Activated T-cell treated with anti-CD3 and anti-CD28 coated beads, Interleukin-2, amount 50 U/mL, for 4 hours (primary cell): ENCODE results near the gene RHOBTB3. TPM values are rescaled to one million over a fixed set of nuclear protein-coding genes. Genes with fewer than 3 reads are reported as not detected.
A peak's percentile ranks its signal among the peaks of the same experiment; 100 is the strongest.

Experiments used
- ATAC-seq, 2 donors: fragments of 200-7000 bp; cut with Tn5 transposase; one replicate each; pipeline ENCODE4 v1.10.0; 2021
- DNase-seq: peaks from one replicate; pipeline ENCODE4 v3.0.0-alpha.2; 2020
- H3K27me3 Mint-ChIP-seq: one replicate; pipeline ENCODE4 v1.8.0; 2021; ENCODE audit warnings: low read depth, mixed read lengths
- H3K36me3 Mint-ChIP-seq: one replicate; pipeline ENCODE4 v1.8.0; 2022; ENCODE audit warnings: mixed read lengths; ENCODE audit not compliant: insufficient read depth
- H3K4me1 Mint-ChIP-seq: one replicate; pipeline ENCODE4 v1.8.0; 2021; ENCODE audit warnings: low read depth, mixed read lengths
- H3K4me3 Mint-ChIP-seq: one replicate; pipeline ENCODE4 v1.8.0; 2021; ENCODE audit warnings: mild to moderate bottlenecking, moderate library complexity, mixed read lengths
- H3K9me3 Mint-ChIP-seq: one replicate; pipeline ENCODE4 v1.8.0; 2021; ENCODE audit warnings: mixed read lengths
- total RNA-seq, 3 donors: library from RNA; stranded (reverse); gene quantifications; one replicate each; pipeline ENCODE4 v1.2.1, GENCODE V29; 2021

RHOBTB3 gene
- total RNA-seq, 3 donors from 2014 or later: 2.2 to 5.0 (median 3.9) TPM

- DNase-seq: no peak
- ATAC-seq: no peak
- peaks cover 41% of the 10 kb centered on the region for H3K27me3 Mint-ChIP-seq
These were observed 3.8 kb downstream of the RHOBTB3 start for GRCh38 chr5:95734906-95735305.

GRCh38 chr5:95735406-95735805 lies 4.3 kb downstream of the RHOBTB3 start:
- no peak for DNase-seq
- no peak for ATAC-seq
- Mint-ChIP-seq H3K27me3 (peaks cover 36% of the 10 kb centered on the region), H3K36me3 (no peaks in the 10 kb centered on the region), H3K9me3 (no peaks in the 10 kb centered on the region), H3K4me1 (peaks cover 16% of the 10 kb centered on the region), H3K4me3 (no peak overlapping the region)

More at GRCh38 chr5:95734906-95735305, 3.8 kb downstream of the RHOBTB3 start:
- H3K4me1 Mint-ChIP-seq: peaks cover 18% of the 10 kb centered on the region
- H3K4me3 Mint-ChIP-seq: no peak overlapping the region
- no peaks in the 10 kb centered on the region for H3K9me3 Mint-ChIP-seq
- no peaks in the 10 kb centered on the region for H3K36me3 Mint-ChIP-seq

- no peak overlapping the region for H3K4me3 Mint-ChIP-seq
- no peaks in the 10 kb centered on the region for H3K36me3 Mint-ChIP-seq
- peaks cover 5% of the 10 kb centered on the region for H3K4me1 Mint-ChIP-seq
- DNase-seq: no peak
- ATAC-seq: no peak
- peaks cover 21% of the 10 kb centered on the region for H3K27me3 Mint-ChIP-seq
- H3K9me3 Mint-ChIP-seq: no peaks in the 10 kb centered on the region
These were observed 6.9 kb downstream of the RHOBTB3 start for GRCh38 chr5:95738072-95738471.

- Mint-ChIP-seq H3K9me3 (no peaks in the 10 kb centered on the region), H3K4me1 (peaks cover 5% of the 10 kb centered on the region), H3K27me3 (peaks cover 15% of the 10 kb centered on the region), H3K36me3 (no peaks in the 10 kb centered on the region), H3K4me3 (no peak overlapping the region)
- DNase-seq (no peak), ATAC-seq (no peak)
These were observed 7.7 kb downstream of the RHOBTB3 start for GRCh38 chr5:95738834-95739233.

- ATAC-seq: peak; percentile 27 to 67
- Mint-ChIP-seq H3K36me3 (no peaks in the 10 kb centered on the region), H3K9me3 (no peaks in the 10 kb centered on the region)
These were observed 8.7 kb downstream of the RHOBTB3 start for GRCh38 chr5:95739857-95740256.

GRCh38 chr5:95741458-95741857 lies 10.3 kb downstream of the RHOBTB3 start:
- H3K27me3 Mint-ChIP-seq: peaks cover 3% of the 10 kb centered on the region
- H3K36me3 Mint-ChIP-seq: no peaks in the 10 kb centered on the region
- DNase-seq (no peak), ATAC-seq (no peak)
- peaks cover 5% of the 10 kb centered on the region for H3K4me1 Mint-ChIP-seq
- no peak overlapping the region for H3K4me3 Mint-ChIP-seq
- H3K9me3 Mint-ChIP-seq: no peaks in the 10 kb centered on the region

More at GRCh38 chr5:95739857-95740256, 8.7 kb downstream of the RHOBTB3 start:
- no peak for DNase-seq
- peaks cover 9% of the 10 kb centered on the region for H3K27me3 Mint-ChIP-seq
- peaks cover 5% of the 10 kb centered on the region for H3K4me1 Mint-ChIP-seq
- H3K4me3 Mint-ChIP-seq: no peak overlapping the region

- Mint-ChIP-seq H3K4me3 (no peak overlapping the region), H3K36me3 (no peaks in the 10 kb centered on the region), H3K4me1 (peaks cover 8% of the 10 kb centered on the region), H3K9me3 (no peaks in the 10 kb centered on the region), H3K27me3 (peaks cover 3% of the 10 kb centered on the region)
- no peak for ATAC-seq
- no peak for DNase-seq
These were observed 12.1 kb downstream of the RHOBTB3 start for GRCh38 chr5:95743232-95743631.

GRCh38 chr5:95743877-95744276 lies 12.7 kb downstream of the RHOBTB3 start:
- H3K4me1 Mint-ChIP-seq: peaks cover 8% of the 10 kb centered on the region
- no peak for ATAC-seq
- no peak for DNase-seq
- peaks cover 1% of the 10 kb centered on the region for H3K27me3 Mint-ChIP-seq
- H3K4me3 Mint-ChIP-seq: no peak overlapping the region
- H3K36me3 Mint-ChIP-seq: no peaks in the 10 kb centered on the region
- H3K9me3 Mint-ChIP-seq: no peaks in the 10 kb centered on the region

GRCh38 chr5:95746194-95746593 lies 15.1 kb downstream of the RHOBTB3 start:
- H3K4me3 Mint-ChIP-seq: no peak overlapping the region
- H3K9me3 Mint-ChIP-seq: no peaks in the 10 kb centered on the region
- H3K36me3 Mint-ChIP-seq: no peaks in the 10 kb centered on the region
- no peaks in the 10 kb centered on the region for H3K27me3 Mint-ChIP-seq
- ATAC-seq (no peak), DNase-seq (no peak)
- peaks cover 4% of the 10 kb centered on the region for H3K4me1 Mint-ChIP-seq

- Mint-ChIP-seq H3K4me1 (peaks cover 4% of the 10 kb centered on the region), H3K4me3 (no peak overlapping the region)
These were observed 15.9 kb downstream of the RHOBTB3 start for GRCh38 chr5:95746722-95747679.

GRCh38 chr5:95748133-95748532 lies 17.0 kb downstream of the RHOBTB3 start:
- Mint-ChIP-seq H3K27me3 (no peaks in the 10 kb centered on the region), H3K36me3 (no peaks in the 10 kb centered on the region), H3K4me1 (peaks cover 4% of the 10 kb centered on the region), H3K9me3 (no peaks in the 10 kb centered on the region), H3K4me3 (no peak overlapping the region)
- DNase-seq (no peak), ATAC-seq (no peak)

More at GRCh38 chr5:95746722-95747679, 15.9 kb downstream of the RHOBTB3 start:
- Mint-ChIP-seq H3K9me3 (no peaks in the 10 kb centered on the region), H3K36me3 (no peaks in the 10 kb centered on the region), H3K27me3 (no peaks in the 10 kb centered on the region)
- DNase-seq (no peak), ATAC-seq (peak; percentile 63 to 84)

GRCh38 chr5:95754545-95754944 lies 23.4 kb downstream of the RHOBTB3 start:
- Mint-ChIP-seq H3K4me1 (peaks cover 8% of the 10 kb centered on the region), H3K9me3 (no peaks in the 10 kb centered on the region), H3K27me3 (no peaks in the 10 kb centered on the region), H3K36me3 (peaks cover 1% of the 10 kb centered on the region), H3K4me3 (no peak overlapping the region)
- ATAC-seq: no peak
- no peak for DNase-seq

- H3K36me3 Mint-ChIP-seq: peaks cover 1% of the 10 kb centered on the region
- no peaks in the 10 kb centered on the region for H3K9me3 Mint-ChIP-seq
- H3K4me3 Mint-ChIP-seq: no peak overlapping the region
- peaks cover 41% of the 10 kb centered on the region for H3K4me1 Mint-ChIP-seq
- no peaks in the 10 kb centered on the region for H3K27me3 Mint-ChIP-seq
- no peak for ATAC-seq
- DNase-seq: no peak
These were observed 27.9 kb downstream of the RHOBTB3 start for GRCh38 chr5:95759005-95759404.

GRCh38 chr5:95759634-95760033 lies 28.5 kb downstream of the RHOBTB3 start:
- no peaks in the 10 kb centered on the region for H3K9me3 Mint-ChIP-seq
- H3K27me3 Mint-ChIP-seq: no peaks in the 10 kb centered on the region
- H3K4me1 Mint-ChIP-seq: peaks cover 41% of the 10 kb centered on the region
- H3K4me3 Mint-ChIP-seq: no peak overlapping the region
- H3K36me3 Mint-ChIP-seq: peaks cover 1% of the 10 kb centered on the region
- ATAC-seq: no peak
- DNase-seq: no peak
